WTC11 (cell line): ENCODE data around the gene TRIM45.

Experiments
- ELF4 ChIP-seq: sonication (generic); formaldehyde crosslinking; IDR thresholded peaks from 2 replicates; pipeline ENCODE4 v1.8.1; 2022; ENCODE audit warnings: low read depth, mild to moderate bottlenecking, moderate library complexity, missing genetic modification reagents
- ETV6 ChIP-seq: sonication (generic); formaldehyde crosslinking; IDR thresholded peaks from 2 replicates; pipeline ENCODE4 v1.8.1; 2022; ENCODE audit warnings: mild to moderate bottlenecking, missing genetic modification reagents
- TEAD4 ChIP-seq: sonication (generic); formaldehyde crosslinking; IDR thresholded peaks from 2 replicates; pipeline ENCODE4 v1.8.0; 2022; ENCODE audit warnings: mild to moderate bottlenecking, missing genetic modification reagents
- ZBTB43 ChIP-seq: sonication (generic); formaldehyde crosslinking; IDR thresholded peaks from 2 replicates; pipeline ENCODE4 v1.8.1; 2023; ENCODE audit warnings: mild to moderate bottlenecking, missing genetic modification reagents
- ZNF219 ChIP-seq: sonication (generic); formaldehyde crosslinking; IDR thresholded peaks from 2 replicates; pipeline ENCODE4 v1.8.0; 2023; ENCODE audit warnings: missing genetic modification reagents, mild to moderate bottlenecking, borderline replicate concordance
- TF ChIP-seq, protein P1 (sequence below): fragments of 200-600 bp; IDR thresholded peaks from 2 replicates; pipeline ENCODE4 v1.8.0; 2022; ENCODE audit warnings: antibody characterized with exemption

DNA sequence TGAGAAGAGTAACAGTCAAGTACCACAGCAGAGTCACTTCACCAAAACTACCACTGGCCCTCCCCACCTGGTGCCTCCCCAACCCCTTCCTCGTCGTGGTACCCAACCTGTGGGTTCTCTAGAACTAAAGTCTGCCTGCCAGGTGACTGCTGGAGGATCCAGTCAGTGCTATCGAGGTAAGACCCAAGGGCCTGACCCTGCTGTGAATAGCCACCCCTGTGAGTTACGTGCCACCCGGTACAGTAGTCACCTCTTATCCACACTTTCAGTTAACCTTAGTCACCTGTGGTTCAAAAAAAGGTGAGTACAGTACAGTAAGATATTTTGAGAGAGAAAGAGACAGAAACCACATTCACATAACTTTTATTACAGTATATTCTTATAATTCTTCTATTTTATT lies 44.9 kb downstream of the TRIM45 start:
- TF ChIP-seq ELF4 (no peak), ZBTB43 (CRISPR knock-in tag) (no peak), TEAD4 (CRISPR knock-in tag) (no peak), ETV6 (CRISPR knock-in tag) (no peak), ZNF219 (CRISPR knock-in tag) (no peak)
- TF ChIP-seq, protein P1, sequence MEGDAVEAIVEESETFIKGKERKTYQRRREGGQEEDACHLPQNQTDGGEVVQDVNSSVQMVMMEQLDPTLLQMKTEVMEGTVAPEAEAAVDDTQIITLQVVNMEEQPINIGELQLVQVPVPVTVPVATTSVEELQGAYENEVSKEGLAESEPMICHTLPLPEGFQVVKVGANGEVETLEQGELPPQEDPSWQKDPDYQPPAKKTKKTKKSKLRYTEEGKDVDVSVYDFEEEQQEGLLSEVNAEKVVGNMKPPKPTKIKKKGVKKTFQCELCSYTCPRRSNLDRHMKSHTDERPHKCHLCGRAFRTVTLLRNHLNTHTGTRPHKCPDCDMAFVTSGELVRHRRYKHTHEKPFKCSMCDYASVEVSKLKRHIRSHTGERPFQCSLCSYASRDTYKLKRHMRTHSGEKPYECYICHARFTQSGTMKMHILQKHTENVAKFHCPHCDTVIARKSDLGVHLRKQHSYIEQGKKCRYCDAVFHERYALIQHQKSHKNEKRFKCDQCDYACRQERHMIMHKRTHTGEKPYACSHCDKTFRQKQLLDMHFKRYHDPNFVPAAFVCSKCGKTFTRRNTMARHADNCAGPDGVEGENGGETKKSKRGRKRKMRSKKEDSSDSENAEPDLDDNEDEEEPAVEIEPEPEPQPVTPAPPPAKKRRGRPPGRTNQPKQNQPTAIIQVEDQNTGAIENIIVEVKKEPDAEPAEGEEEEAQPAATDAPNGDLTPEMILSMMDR: no peak
